Chondrocyte (in vitro differentiated cells): ENCODE measurements around the gene FOXL1. TPM values are rescaled to one million over a fixed set of nuclear protein-coding genes. Genes with fewer than 3 reads are reported as not detected.

ENCODE experiments used
- DNase-seq: peaks from one replicate; pipeline ENCODE4 v3.0.0; 2021; ENCODE audit warnings: mixed read lengths, low spot score
- H3K27ac Mint-ChIP-seq: one replicate; pipeline ENCODE4 v1.8.0; 2021; ENCODE audit warnings: mild to moderate bottlenecking, moderate library complexity, mixed read lengths; ENCODE audit not compliant: unreplicated experiment
- H3K27me3 Mint-ChIP-seq: 2 replicates; pipeline ENCODE4 v1.8.0; 2021; ENCODE audit warnings: low read depth, mixed read lengths
- H3K36me3 Mint-ChIP-seq: 2 replicates; pipeline ENCODE4 v1.8.0; 2021; ENCODE audit warnings: low read depth, mixed read lengths
- H3K4me1 Mint-ChIP-seq: 2 replicates; pipeline ENCODE4 v1.8.0; 2021; ENCODE audit warnings: low read depth, mild to moderate bottlenecking, mixed read lengths
- H3K4me3 Mint-ChIP-seq: one replicate; pipeline ENCODE4 v1.8.0; 2021; ENCODE audit warnings: mild to moderate bottlenecking, moderate library complexity, mixed read lengths; ENCODE audit not compliant: unreplicated experiment
- H3K9me3 Mint-ChIP-seq: 2 replicates; pipeline ENCODE4 v1.8.0; 2021; ENCODE audit warnings: low read depth, mixed read lengths
- total RNA-seq: library from RNA; stranded (reverse); gene quantifications from 3 replicates; pipeline ENCODE4 v1.2.1, GENCODE V29; 2021
- TF ChIP-seq, protein P1 (sequence below): fragments of 200-600 bp; sonication (generic); IDR thresholded peaks from 2 replicates; pipeline ENCODE4 v1.5.0; 2021; ENCODE audit warnings: antibody characterized with exemption, mild to moderate bottlenecking, moderate library complexity

The FOXL1 gene
- total RNA-seq, 1 donor from 2014 or later, result 8.1 TPM

DNA sequence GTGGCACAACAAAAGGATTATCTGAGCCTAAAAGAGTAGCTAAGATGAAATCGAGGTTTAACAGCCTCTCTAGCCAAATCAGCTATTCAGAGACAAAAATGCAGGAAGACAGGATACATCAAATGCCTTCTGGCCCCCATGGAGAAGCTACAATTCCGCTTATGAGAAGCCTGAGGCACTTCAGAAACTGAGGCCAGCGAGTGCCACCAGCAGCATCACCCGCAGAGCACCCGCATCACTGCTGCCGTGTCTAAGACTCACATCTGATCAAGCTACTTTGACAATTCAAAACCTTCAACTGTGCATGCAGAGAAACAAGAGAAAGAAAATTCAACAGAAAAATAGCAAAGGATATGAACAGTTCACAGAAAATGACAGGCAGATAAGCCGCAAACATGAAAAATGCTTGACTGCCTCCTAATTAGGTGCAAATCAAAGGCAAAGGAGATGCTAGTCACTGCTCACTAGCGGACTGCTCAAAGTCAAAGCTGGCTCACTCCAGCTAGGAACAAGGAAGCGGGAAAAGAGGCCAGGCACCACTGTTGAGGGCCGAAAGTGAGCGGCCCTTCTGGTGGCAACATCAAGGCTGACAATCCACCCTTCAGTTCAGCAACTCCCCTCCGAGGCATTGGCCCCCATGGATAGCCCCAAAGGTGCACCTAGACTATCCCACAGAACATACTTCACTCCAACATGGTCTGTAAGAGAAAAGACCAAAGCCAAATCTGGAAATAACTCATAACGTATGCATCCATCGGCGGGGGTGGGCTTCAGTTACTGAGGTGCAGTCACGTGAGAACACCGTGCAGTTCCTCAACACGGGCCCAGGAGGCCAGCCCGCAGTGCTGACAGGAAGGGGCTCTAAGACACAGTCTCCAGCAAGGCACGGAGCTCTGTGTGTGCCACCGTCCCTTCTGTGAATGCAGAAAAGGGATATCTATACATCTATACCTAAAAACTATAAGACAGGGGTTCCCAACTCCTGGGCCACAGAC is 35.3 kb upstream of the FOXL1 start:
- TF ChIP-seq, protein P1, sequence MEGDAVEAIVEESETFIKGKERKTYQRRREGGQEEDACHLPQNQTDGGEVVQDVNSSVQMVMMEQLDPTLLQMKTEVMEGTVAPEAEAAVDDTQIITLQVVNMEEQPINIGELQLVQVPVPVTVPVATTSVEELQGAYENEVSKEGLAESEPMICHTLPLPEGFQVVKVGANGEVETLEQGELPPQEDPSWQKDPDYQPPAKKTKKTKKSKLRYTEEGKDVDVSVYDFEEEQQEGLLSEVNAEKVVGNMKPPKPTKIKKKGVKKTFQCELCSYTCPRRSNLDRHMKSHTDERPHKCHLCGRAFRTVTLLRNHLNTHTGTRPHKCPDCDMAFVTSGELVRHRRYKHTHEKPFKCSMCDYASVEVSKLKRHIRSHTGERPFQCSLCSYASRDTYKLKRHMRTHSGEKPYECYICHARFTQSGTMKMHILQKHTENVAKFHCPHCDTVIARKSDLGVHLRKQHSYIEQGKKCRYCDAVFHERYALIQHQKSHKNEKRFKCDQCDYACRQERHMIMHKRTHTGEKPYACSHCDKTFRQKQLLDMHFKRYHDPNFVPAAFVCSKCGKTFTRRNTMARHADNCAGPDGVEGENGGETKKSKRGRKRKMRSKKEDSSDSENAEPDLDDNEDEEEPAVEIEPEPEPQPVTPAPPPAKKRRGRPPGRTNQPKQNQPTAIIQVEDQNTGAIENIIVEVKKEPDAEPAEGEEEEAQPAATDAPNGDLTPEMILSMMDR, result no peak
- peaks cover 6% of the 10 kb centered on the region for H3K36me3 Mint-ChIP-seq
- peaks cover 1% of the 10 kb centered on the region for H3K27me3 Mint-ChIP-seq
- DNase-seq, result no peak
- peaks cover 9% of the 10 kb centered on the region for H3K4me1 Mint-ChIP-seq
- no peak overlapping the region for H3K4me3 Mint-ChIP-seq
- H3K27ac Mint-ChIP-seq, result no peak overlapping the region
- no peaks in the 10 kb centered on the region for H3K9me3 Mint-ChIP-seq

DNA sequence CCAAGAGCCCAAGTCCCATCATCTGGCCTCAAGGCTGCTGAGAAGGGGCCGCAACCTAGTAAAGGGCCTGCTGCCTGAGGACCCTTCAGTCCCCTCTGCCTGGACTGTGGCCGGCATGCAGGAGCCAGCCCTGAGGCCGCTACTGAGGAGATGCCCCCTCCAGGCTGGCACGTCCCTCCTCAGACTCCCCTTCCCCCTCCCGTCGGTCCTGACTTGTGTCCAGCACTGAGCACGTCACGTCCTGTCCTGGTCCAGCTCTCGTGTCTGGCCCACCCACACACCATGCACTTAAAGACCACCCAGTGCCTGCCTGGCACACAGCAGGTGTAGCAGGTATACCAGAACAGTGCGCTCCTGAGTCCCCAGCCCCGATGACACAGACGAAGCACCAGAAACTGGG is 32.9 kb upstream of the FOXL1 start:
- no peaks in the 10 kb centered on the region for H3K27me3 Mint-ChIP-seq
- peaks cover 4% of the 10 kb centered on the region for H3K36me3 Mint-ChIP-seq
- peaks cover 9% of the 10 kb centered on the region for H3K4me1 Mint-ChIP-seq
- TF ChIP-seq, protein P1, result no peak
- no peak overlapping the region for H3K4me3 Mint-ChIP-seq
- no peak for DNase-seq
- no peak overlapping the region for H3K27ac Mint-ChIP-seq
- H3K9me3 Mint-ChIP-seq, result no peaks in the 10 kb centered on the region

DNA sequence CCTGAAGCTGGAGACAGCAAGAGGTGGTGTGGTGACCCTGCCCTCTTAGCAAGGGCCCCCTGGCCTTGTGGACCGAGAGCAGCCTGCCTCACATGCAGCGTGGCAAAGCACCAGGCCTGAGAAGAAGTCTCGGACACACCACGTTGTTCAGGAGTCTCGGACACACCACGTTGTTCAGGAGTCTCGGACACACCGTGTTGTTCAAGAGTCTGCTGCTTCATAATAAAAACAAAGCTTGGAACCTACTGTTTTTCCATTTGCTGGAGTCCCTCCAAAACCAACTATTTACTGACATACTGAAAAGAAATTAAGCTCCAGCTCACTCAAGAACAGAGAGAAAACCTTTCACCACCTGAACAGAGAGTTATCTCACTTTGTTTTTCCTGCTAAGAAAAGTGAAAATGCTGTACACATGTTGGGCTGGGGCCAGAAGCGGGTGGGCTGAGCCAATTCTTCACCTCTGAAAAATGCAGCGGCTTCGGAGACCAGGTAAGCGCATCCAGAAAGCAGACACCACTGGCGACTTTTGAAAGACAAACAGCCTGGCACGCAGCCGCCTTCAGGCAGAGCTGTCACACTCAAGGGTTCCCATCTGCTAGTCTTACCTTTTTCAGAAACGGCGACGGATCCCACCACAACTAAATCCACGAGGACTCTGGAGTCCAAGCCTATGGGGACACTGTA is 32.3 kb upstream of the FOXL1 start:
- Mint-ChIP-seq H3K27me3 (no peaks in the 10 kb centered on the region), H3K36me3 (peaks cover under 1% of the 10 kb centered on the region), H3K27ac (peak overlapping the region; percentile 25), H3K4me1 (peaks cover 9% of the 10 kb centered on the region), H3K4me3 (no peak overlapping the region), H3K9me3 (no peaks in the 10 kb centered on the region)
- DNase-seq, result no peak
- TF ChIP-seq, protein P1, result no peak

DNA sequence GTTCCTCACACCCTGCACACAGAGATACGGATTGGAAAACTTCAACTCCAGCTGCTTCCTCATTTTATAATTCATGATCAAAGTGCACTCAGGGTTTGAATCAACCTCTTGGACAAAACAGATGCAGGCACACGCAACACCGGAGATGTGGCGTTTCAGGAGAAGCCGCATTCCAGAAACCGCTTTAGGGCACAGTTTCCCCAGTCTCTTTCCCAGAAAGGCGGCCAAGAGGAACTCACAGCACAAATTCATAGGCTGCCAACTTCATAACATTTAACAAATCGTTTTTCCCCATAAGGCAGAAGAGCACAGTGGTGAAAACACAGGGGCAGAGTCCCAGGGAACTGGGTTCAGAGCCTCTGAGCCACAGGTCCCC is 31.7 kb upstream of the FOXL1 start:
- peaks cover 9% of the 10 kb centered on the region for H3K4me1 Mint-ChIP-seq
- no peaks in the 10 kb centered on the region for H3K27me3 Mint-ChIP-seq
- no peak overlapping the region for H3K27ac Mint-ChIP-seq
- no peak overlapping the region for H3K4me3 Mint-ChIP-seq
- TF ChIP-seq, protein P1, result no peak
- H3K36me3 Mint-ChIP-seq, result no peaks in the 10 kb centered on the region
- no peaks in the 10 kb centered on the region for H3K9me3 Mint-ChIP-seq
- no peak for DNase-seq

DNA sequence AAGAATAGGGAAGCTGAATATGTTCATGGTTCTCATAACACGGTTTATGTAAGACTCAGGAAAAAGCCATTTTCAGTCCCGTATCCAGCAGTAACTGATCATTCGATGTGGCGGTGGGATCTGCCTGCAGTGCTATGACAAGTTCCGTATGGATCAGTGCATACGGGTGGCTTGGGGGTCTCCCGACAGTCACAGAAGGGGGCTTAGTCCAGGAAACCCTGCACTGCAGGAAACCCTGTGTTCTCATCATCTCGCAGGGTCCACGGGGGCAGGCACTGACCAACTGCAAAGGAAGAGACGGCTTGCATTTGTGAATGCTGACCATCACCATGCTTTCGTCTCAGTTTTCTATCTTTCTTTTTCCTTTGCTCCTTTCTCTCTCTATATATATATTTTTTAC is 31.1 kb upstream of the FOXL1 start:
- Mint-ChIP-seq H3K4me1 (peaks cover 9% of the 10 kb centered on the region), H3K4me3 (no peak overlapping the region), H3K27ac (no peak overlapping the region), H3K9me3 (no peaks in the 10 kb centered on the region), H3K36me3 (no peaks in the 10 kb centered on the region), H3K27me3 (no peaks in the 10 kb centered on the region)
- TF ChIP-seq, protein P1, result no peak
- DNase-seq, result no peak
